Nephron (organoid): Measurements from ENCODE around the gene ESM1.
"Not testable (repeated sequence)": the region's sequence is repeated elsewhere in the genome, so short reads cannot be mapped to it uniquely, and the experiment has no call there.

Experiments
- H3K27ac Mint-ChIP-seq, 3 experiments: 2 replicates each; pipeline ENCODE4 v1.8.0; 2020; ENCODE audit warnings: mixed read lengths in 3 of 3, mild to moderate bottlenecking in 2 of 3, moderate library complexity in 1 of 3
- H3K27me3 Mint-ChIP-seq: 2 replicates; pipeline ENCODE4 v1.8.0; 2021; ENCODE audit warnings: low read depth, mild to moderate bottlenecking, moderate library complexity, mixed read lengths
- H3K36me3 Mint-ChIP-seq: 2 replicates; pipeline ENCODE4 v1.8.0; 2020; ENCODE audit warnings: low read depth, mixed read lengths
- H3K4me1 Mint-ChIP-seq: 2 replicates; pipeline ENCODE4 v1.8.0; 2020; ENCODE audit warnings: mixed read lengths
- H3K4me3 Mint-ChIP-seq, 3 experiments: 2 replicates each; pipeline ENCODE4 v1.8.0; 2020; ENCODE audit warnings: mild to moderate bottlenecking in 3 of 3, mixed read lengths in 3 of 3, moderate library complexity in 2 of 3
- H3K9me3 Mint-ChIP-seq: 2 replicates; pipeline ENCODE4 v1.8.0; 2020; ENCODE audit warnings: mixed read lengths
- CTCF ChIP-seq, 3 experiments: fragments of 200-600 bp; sonication (generic); IDR thresholded peaks; one replicate each; pipeline ENCODE4 v1.5.0; 2021; ENCODE audit warnings: antibody characterized with exemption in 3 of 3; ENCODE audit not compliant: unreplicated experiment in 3 of 3

ESM1 gene

GRCh38 chr5:55003432-55004065, 18.2 kb upstream of the ESM1 start:
- no peaks in the 10 kb centered on the region for H3K36me3 Mint-ChIP-seq
- no peak overlapping the region for H3K4me3 Mint-ChIP-seq
- no peak overlapping the region for H3K27ac Mint-ChIP-seq
- H3K9me3 Mint-ChIP-seq = peaks cover 2% of the 10 kb centered on the region
- H3K4me1 Mint-ChIP-seq = no peaks in the 10 kb centered on the region
- H3K27me3 Mint-ChIP-seq = no peaks in the 10 kb centered on the region
- no peak for TF ChIP-seq CTCF (IDR thresholded peaks at IDR 0.05; ENCODE audit: unreplicated experiment in 3 of 3)

GRCh38 chr5:55002166-55002565, 16.8 kb upstream of the ESM1 start:
- H3K9me3 Mint-ChIP-seq, H3K27ac Mint-ChIP-seq, H3K36me3 Mint-ChIP-seq, H3K27me3 Mint-ChIP-seq, H3K4me1 Mint-ChIP-seq, H3K4me3 Mint-ChIP-seq: not testable (repeated sequence)

DNA sequence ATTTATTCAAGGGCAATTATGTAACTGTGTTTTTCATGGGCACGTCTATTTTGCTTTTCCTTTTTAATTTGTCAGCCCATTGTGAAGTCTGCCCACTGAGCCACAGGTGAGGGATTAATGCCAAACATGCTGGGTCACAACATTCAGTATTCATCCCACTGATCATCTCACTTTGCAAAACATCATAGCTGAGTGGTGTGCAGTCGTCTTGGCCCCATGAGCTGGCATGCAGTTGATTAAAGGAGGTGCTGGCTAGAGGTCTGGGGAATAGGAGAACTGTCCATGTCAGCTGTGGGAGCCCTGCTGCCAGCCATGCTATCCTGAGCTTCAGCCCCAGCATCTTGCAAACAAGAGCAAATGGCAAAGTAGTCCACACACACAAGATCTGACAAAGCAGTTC, 11.7 kb upstream of the ESM1 start:
- no peak overlapping the region for H3K27ac Mint-ChIP-seq
- no peaks in the 10 kb centered on the region for H3K9me3 Mint-ChIP-seq
- no peaks in the 10 kb centered on the region for H3K4me1 Mint-ChIP-seq
- no peaks in the 10 kb centered on the region for H3K27me3 Mint-ChIP-seq
- no peaks in the 10 kb centered on the region for H3K36me3 Mint-ChIP-seq
- no peak for TF ChIP-seq CTCF (IDR thresholded peaks at IDR 0.05; ENCODE audit: unreplicated experiment in 3 of 3)
- H3K4me3 Mint-ChIP-seq = no peak overlapping the region

DNA sequence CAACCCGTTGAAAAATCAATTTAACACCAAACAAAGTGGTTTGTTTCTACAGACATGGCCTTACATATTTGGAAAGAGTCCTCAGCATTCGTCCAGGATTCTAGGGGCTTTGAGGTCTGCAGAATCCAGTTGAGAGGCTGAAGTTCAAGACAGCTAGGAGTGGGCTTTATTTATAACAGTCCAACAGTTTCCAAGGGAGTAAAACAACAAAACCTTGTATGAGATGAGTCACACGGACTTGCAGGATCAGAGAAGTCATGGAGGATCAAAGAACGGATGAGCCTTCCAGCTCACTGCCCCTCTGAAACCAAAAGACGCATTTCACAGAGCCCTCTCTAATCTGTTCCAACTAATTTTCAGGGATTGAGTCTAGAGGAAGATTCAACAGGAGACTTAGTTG, 11.1 kb upstream of the ESM1 start:
- H3K27ac Mint-ChIP-seq = no peak overlapping the region
- no peaks in the 10 kb centered on the region for H3K27me3 Mint-ChIP-seq
- no peak overlapping the region for H3K4me3 Mint-ChIP-seq
- H3K9me3 Mint-ChIP-seq = no peaks in the 10 kb centered on the region
- no peaks in the 10 kb centered on the region for H3K36me3 Mint-ChIP-seq
- H3K4me1 Mint-ChIP-seq = peaks cover under 1% of the 10 kb centered on the region
- TF ChIP-seq CTCF (IDR thresholded peaks at IDR 0.05; ENCODE audit: unreplicated experiment in 3 of 3) = no peak

GRCh38 chr5:54995168-54995567, 9.8 kb upstream of the ESM1 start:
- no peak for TF ChIP-seq CTCF (IDR thresholded peaks at IDR 0.05; ENCODE audit: unreplicated experiment in 3 of 3)

GRCh38 chr5:54994628-54995027, 9.2 kb upstream of the ESM1 start:
- peaks cover 10% of the 10 kb centered on the region for H3K4me1 Mint-ChIP-seq
- H3K9me3 Mint-ChIP-seq = no peaks in the 10 kb centered on the region
- H3K36me3 Mint-ChIP-seq = no peaks in the 10 kb centered on the region
- H3K27ac Mint-ChIP-seq = no peak overlapping the region
- H3K4me3 Mint-ChIP-seq = no peak overlapping the region
- H3K27me3 Mint-ChIP-seq = no peaks in the 10 kb centered on the region
- TF ChIP-seq CTCF (IDR thresholded peaks at IDR 0.05; ENCODE audit: unreplicated experiment in 3 of 3) = no peak

More at GRCh38 chr5:54995168-54995567, 9.8 kb upstream of the ESM1 start:
- Mint-ChIP-seq H3K36me3 (no peaks in the 10 kb centered on the region), H3K4me1 (peaks cover 10% of the 10 kb centered on the region), H3K27ac (no peak overlapping the region), H3K27me3 (no peaks in the 10 kb centered on the region), H3K4me3 (no peak overlapping the region), H3K9me3 (no peaks in the 10 kb centered on the region)
